K562 (cell line): ENCODE results near the gene FERMT3. TPM values are rescaled to one million over a fixed set of nuclear protein-coding genes. Genes with fewer than 3 reads are reported as not detected.

ENCODE experiments used
- C11orf30 ChIP-seq: fragments of 450-650 bp; IDR thresholded peaks from 2 replicates; pipeline ENCODE4 v1.6.1; 2016; ENCODE audit warnings: low read depth, mild to moderate bottlenecking
- KDM5B ChIP-seq: fragments of 200-600 bp; sonication (generic); IDR thresholded peaks from 2 replicates; pipeline ENCODE4 v1.6.1; 2012; ENCODE audit warnings: low read depth, mild to moderate bottlenecking, moderate library complexity, low read length, control low read depth, inconsistent platforms; ENCODE audit not compliant: insufficient replicate concordance
- MAFF ChIP-seq: IDR thresholded peaks from 2 replicates; pipeline ENCODE4 v1.6.1; 2012; ENCODE audit warnings: low read length, improper control_type of control experiment
- PCBP2 ChIP-seq: fragments of 200-400 bp; formaldehyde crosslinking; IDR thresholded peaks from 2 replicates; pipeline ENCODE4 v1.6.1; 2018; ENCODE audit warnings: low read length, low read depth, mild to moderate bottlenecking, moderate library complexity; ENCODE audit not compliant: poor library complexity, severe bottlenecking
- SRSF9 ChIP-seq: fragments of 200-400 bp; formaldehyde crosslinking; IDR thresholded peaks from 2 replicates; pipeline ENCODE4 v1.6.1; 2017; ENCODE audit warnings: low read depth, low read length, borderline replicate concordance
- ZNF551 ChIP-seq: fragments of 250-450 bp; sonication (Bioruptor Pico); IDR thresholded peaks from 2 replicates; pipeline ENCODE4 v1.5.0; 2021; ENCODE audit warnings: mild to moderate bottlenecking, moderate library complexity
- ZNF57 ChIP-seq: fragments of 450-650 bp; formaldehyde crosslinking; IDR thresholded peaks from 2 replicates; pipeline ENCODE4 v1.4.0; 2020; ENCODE audit warnings: mild to moderate bottlenecking, moderate library complexity
- polyA plus RNA-seq, 8 experiments: library from polyadenylated mRNA; depleted of rRNA in 4 of 8; stranded (reverse) in 5 of 8; unstranded in 3 of 8; fragments of >200 nt; fragmentation: Nextera tagmentation in 2 of 8; fragmentation: Illumina TruSeq in 1 of 8; extraction: Ambion mirVana in 2 of 8; extraction: Trizol in 1 of 8; gene quantifications; 2 replicates each; pipeline versions ENCODE4 v1.2.1 to v1.2.3, GENCODE V29; 2011 to 2014; ENCODE audit warnings: inconsistent platforms in 1 of 8, missing spikeins in 1 of 8
- total RNA-seq, 7 experiments: library from RNA; depleted of rRNA in 6 of 7; stranded (reverse); fragments of >200 nt in 6 of 7; fragmentation: Illumina TruSeq in 2 of 7; extraction: Trizol in 2 of 7; gene quantifications; 2 replicates each; pipeline versions ENCODE4 v1.2.1 to v1.2.3, GENCODE V29; 2011 to 2021; ENCODE audit warnings: low replicate concordance in 1 of 7
- TF ChIP-seq, protein P1 (sequence below): sonication (generic); formaldehyde crosslinking; IDR thresholded peaks from 2 replicates; pipeline ENCODE4 v1.8.1; 2023; ENCODE audit warnings: missing genetic modification reagents, mild to moderate bottlenecking, borderline replicate concordance
- TF ChIP-seq, protein P2 (sequence below): fragments of 450-650 bp; IDR thresholded peaks from 2 replicates; pipeline ENCODE4 v1.6.1; 2016; ENCODE audit warnings: low read depth
- TF ChIP-seq, protein P3 (sequence below): fragments of 450-650 bp; IDR thresholded peaks from 2 replicates; pipeline ENCODE4 v1.6.1; 2017; ENCODE audit warnings: antibody characterized with exemption

FERMT3 gene
- total and polyA plus RNA-seq, 9 of the 15 experiments (the other 6 are each of a cell fraction or from before 2014, with no cell fraction given): 3.2 to 275 (median 79.7) TPM

DNA sequence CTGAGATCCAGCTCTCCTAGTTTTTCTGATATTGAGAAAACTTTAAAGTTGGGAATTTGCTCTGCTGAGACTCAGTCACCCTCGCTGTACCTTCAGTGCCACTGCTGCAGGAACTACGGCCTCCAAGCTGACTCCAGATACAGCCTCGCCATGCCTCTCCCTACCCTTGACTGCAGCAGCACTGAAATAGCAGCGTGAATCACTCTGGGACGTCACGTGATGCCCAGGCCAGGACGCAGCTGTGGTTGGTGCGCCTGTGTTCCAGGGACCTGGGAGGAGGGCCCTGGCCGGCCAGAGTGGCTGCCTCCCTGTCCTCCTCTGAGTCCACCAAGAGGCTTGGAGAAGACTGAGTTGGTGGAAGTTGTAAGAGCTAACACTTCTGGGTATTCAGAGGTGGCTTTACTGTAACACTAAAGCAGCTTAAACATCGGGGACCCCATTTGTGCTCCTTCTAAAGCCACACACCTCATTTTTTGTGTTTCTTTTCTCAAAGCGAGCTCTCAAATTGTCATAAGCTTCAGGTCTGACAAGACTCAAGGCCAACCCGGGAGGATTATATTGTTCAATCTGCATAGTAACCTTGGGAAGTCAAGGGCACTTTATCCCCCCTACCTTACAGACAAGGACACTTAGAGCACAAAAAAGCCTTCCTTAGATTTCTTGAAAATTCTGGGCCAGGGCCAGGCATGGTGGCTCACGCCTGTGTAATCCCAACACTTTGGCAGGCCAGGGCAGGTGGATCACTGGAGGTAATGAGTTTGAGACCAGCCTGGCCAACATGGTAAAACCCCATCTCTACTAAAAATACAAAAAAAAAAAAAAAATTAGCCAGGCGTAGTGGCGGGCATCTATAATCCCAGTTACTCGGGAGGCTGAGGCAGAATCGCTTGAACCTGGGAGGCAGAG is 24.8 kb upstream of the FERMT3 start (continued):
- TF ChIP-seq, protein P1, sequence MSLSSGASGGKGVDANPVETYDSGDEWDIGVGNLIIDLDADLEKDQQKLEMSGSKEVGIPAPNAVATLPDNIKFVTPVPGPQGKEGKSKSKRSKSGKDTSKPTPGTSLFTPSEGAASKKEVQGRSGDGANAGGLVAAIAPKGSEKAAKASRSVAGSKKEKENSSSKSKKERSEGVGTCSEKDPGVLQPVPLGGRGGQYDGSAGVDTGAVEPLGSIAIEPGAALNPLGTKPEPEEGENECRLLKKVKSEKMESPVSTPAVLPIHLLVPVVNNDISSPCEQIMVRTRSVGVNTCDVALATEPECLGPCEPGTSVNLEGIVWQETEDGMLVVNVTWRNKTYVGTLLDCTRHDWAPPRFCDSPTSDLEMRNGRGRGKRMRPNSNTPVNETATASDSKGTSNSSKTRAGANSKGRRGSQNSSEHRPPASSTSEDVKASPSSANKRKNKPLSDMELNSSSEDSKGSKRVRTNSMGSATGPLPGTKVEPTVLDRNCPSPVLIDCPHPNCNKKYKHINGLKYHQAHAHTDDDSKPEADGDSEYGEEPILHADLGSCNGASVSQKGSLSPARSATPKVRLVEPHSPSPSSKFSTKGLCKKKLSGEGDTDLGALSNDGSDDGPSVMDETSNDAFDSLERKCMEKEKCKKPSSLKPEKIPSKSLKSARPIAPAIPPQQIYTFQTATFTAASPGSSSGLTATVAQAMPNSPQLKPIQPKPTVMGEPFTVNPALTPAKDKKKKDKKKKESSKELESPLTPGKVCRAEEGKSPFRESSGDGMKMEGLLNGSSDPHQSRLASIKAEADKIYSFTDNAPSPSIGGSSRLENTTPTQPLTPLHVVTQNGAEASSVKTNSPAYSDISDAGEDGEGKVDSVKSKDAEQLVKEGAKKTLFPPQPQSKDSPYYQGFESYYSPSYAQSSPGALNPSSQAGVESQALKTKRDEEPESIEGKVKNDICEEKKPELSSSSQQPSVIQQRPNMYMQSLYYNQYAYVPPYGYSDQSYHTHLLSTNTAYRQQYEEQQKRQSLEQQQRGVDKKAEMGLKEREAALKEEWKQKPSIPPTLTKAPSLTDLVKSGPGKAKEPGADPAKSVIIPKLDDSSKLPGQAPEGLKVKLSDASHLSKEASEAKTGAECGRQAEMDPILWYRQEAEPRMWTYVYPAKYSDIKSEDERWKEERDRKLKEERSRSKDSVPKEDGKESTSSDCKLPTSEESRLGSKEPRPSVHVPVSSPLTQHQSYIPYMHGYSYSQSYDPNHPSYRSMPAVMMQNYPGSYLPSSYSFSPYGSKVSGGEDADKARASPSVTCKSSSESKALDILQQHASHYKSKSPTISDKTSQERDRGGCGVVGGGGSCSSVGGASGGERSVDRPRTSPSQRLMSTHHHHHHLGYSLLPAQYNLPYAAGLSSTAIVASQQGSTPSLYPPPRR: no peak
- TF ChIP-seq, protein P2, sequence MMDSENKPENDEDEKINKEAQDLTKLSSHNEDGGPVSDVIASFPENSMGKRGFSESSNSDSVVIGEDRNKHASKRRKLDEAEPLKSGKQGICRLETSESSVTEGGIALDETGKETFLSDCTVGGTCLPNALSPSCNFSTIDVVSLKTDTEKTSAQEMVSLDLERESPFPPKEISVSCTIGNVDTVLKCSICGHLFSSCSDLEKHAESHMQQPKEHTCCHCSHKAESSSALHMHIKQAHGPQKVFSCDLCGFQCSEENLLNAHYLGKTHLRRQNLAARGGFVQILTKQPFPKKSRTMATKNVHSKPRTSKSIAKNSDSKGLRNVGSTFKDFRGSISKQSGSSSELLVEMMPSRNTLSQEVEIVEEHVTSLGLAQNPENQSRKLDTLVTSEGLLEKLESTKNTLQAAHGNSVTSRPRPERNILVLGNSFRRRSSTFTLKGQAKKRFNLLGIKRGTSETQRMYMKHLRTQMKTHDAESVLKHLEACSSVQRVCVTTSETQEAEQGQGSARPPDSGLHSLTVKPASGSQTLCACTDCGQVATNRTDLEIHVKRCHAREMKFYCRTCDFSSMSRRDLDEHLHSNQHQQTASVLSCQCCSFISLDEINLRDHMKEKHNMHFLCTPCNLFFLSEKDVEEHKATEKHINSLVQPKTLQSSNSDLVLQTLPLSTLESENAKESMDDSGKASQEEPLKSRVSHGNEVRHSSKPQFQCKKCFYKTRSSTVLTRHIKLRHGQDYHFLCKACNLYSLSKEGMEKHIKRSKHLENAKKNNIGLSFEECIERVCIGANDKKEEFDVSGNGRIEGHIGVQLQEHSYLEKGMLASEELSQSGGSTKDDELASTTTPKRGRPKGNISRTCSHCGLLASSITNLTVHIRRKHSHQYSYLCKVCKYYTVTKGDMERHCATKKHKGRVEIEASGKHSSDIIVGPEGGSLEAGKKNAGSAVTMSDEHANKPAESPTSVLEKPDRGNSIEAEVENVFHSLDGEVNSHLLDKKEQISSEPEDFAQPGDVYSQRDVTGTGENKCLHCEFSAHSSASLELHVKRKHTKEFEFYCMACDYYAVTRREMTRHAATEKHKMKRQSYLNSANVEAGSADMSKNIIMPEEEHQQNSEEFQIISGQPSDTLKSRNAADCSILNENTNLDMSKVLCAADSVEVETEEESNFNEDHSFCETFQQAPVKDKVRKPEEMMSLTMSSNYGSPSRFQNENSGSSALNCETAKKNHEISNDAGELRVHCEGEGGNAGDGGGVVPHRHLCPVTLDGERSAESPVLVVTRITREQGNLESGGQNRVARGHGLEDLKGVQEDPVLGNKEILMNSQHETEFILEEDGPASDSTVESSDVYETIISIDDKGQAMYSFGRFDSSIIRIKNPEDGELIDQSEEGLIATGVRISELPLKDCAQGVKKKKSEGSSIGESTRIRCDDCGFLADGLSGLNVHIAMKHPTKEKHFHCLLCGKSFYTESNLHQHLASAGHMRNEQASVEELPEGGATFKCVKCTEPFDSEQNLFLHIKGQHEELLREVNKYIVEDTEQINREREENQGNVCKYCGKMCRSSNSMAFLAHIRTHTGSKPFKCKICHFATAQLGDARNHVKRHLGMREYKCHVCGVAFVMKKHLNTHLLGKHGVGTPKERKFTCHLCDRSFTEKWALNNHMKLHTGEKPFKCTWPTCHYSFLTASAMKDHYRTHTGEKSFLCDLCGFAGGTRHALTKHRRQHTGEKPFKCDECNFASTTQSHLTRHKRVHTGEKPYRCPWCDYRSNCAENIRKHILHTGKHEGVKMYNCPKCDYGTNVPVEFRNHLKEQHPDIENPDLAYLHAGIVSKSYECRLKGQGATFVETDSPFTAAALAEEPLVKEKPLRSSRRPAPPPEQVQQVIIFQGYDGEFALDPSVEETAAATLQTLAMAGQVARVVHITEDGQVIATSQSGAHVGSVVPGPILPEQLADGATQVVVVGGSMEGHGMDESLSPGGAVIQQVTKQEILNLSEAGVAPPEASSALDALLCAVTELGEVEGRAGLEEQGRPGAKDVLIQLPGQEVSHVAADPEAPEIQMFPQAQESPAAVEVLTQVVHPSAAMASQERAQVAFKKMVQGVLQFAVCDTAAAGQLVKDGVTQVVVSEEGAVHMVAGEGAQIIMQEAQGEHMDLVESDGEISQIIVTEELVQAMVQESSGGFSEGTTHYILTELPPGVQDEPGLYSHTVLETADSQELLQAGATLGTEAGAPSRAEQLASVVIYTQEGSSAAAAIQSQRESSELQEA: no peak
- TF ChIP-seq, protein P3, sequence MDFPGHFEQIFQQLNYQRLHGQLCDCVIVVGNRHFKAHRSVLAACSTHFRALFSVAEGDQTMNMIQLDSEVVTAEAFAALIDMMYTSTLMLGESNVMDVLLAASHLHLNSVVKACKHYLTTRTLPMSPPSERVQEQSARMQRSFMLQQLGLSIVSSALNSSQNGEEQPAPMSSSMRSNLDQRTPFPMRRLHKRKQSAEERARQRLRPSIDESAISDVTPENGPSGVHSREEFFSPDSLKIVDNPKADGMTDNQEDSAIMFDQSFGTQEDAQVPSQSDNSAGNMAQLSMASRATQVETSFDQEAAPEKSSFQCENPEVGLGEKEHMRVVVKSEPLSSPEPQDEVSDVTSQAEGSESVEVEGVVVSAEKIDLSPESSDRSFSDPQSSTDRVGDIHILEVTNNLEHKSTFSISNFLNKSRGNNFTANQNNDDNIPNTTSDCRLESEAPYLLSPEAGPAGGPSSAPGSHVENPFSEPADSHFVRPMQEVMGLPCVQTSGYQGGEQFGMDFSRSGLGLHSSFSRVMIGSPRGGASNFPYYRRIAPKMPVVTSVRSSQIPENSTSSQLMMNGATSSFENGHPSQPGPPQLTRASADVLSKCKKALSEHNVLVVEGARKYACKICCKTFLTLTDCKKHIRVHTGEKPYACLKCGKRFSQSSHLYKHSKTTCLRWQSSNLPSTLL: peak; percentile 95
- no peak for TF ChIP-seq MAFF
- TF ChIP-seq PCBP2: no peak
- no peak for TF ChIP-seq C11orf30
- TF ChIP-seq KDM5B: peak; percentile 92
- TF ChIP-seq ZNF551 (CRISPR knock-in tag): no peak
- 0 out of 2 replicates have a peak, but pooled peaks have one; percentile 31 for TF ChIP-seq ZNF57 (CRISPR knock-in tag)
- no peak for TF ChIP-seq SRSF9
